Sigmoid colon (tissue), 7 donors: Measurements from ENCODE around the gene TEC. TPM values are rescaled to one million over a fixed set of nuclear protein-coding genes. Genes with fewer than 3 reads are reported as not detected.

Experiments used
- DNase-seq: peaks from one replicate; pipeline ENCODE4 v3.0.0-alpha.2; 2019
- H3K27ac ChIP-seq, 4 donors: fragments of 200-600 bp; sonication (generic); one replicate each; pipeline ENCODE4 v1.5.1; 2016 to 2019; ENCODE audit warnings: mild to moderate bottlenecking in 1 of 4
- H3K27me3 ChIP-seq, 3 donors: fragments of 200-600 bp; sonication (generic); one replicate each; pipeline ENCODE4 v1.5.1; 2019; ENCODE audit warnings: mild to moderate bottlenecking in 1 of 3
- H3K36me3 ChIP-seq, 4 donors: fragments of 200-600 bp; sonication (generic); one replicate each; pipeline ENCODE4 v1.5.1; 2016 to 2019
- H3K4me1 ChIP-seq, 4 donors: fragments of 200-600 bp; sonication (generic); one replicate each; pipeline ENCODE4 v1.5.1; 2017 to 2019
- H3K4me3 ChIP-seq, 4 donors: fragments of 200-600 bp; sonication (generic); one replicate each; pipeline ENCODE4 v1.5.1; 2017 to 2019; ENCODE audit warnings: mild to moderate bottlenecking in 2 of 4, moderate library complexity in 1 of 4
- H3K9me3 ChIP-seq, 4 donors: fragments of 200-600 bp in 3 of 4; sonication (generic) in 3 of 4; one replicate each; pipeline versions ENCODE4 v1.5.1 to v1.6.1; 2013 to 2019
- EP300 ChIP-seq, 4 donors: sonication (generic); formaldehyde crosslinking; IDR thresholded peaks; one replicate each; pipeline ENCODE4 v1.6.1; 2017; ENCODE audit warnings: antibody characterized with exemption in 4 of 4
- POLR2A ChIP-seq, 2 donors: fragments of 450-650 bp; IDR thresholded peaks; one replicate each; pipeline ENCODE4 v1.6.1; 2016; ENCODE audit warnings: antibody characterized with exemption in 2 of 2, mild to moderate bottlenecking in 2 of 2, moderate library complexity in 2 of 2
- POLR2AphosphoS5 ChIP-seq, 4 donors: sonication (generic); formaldehyde crosslinking; IDR thresholded peaks; one replicate each; pipeline ENCODE4 v1.6.1; 2017; ENCODE audit warnings: antibody characterized with exemption in 4 of 4
- WGBS, 2 donors: extraction: QIAGEN DNeasy Blood & Tissue Kit; methylation state at CpG; one replicate each; pipeline ENCODE4 v1.1.7; 2013; 5-methylcytosine and 5-hydroxymethylcytosine counted together
- intact Hi-C: fragments of 100-400 bp; cut with DNase I; formaldehyde crosslinking; loops from one replicate; pipeline ENCODE4 v1.15.1; 2023
- polyA plus RNA-seq, 3 donors: library from polyadenylated mRNA; stranded (reverse); fragments of 200-250 nt; gene quantifications; one replicate each; pipeline ENCODE4 v1.2.3, GENCODE V29; 2013
- small RNA-seq, 3 donors: library from RNA; depleted of rRNA; stranded (forward); fragments of <200 nt; gene quantifications; one replicate each; pipeline ENCODE3, GENCODE V24; 2016
- total RNA-seq, 4 donors: library from RNA; depleted of rRNA; stranded (reverse); fragments of >200 nt; gene quantifications; one replicate each; pipeline ENCODE4 v1.1.0, GENCODE V29; 2016
- TF ChIP-seq, protein P1 (sequence below), 4 experiments: fragments of 450-650 bp in 3 of 4; fragments of 200-600 bp in 1 of 4; IDR thresholded peaks; one replicate each; pipeline ENCODE4 v1.5.1; 2016 to 2019; ENCODE audit warnings: antibody characterized with exemption in 4 of 4, mild to moderate bottlenecking in 3 of 4, moderate library complexity in 2 of 4
- donor health status: healthy with polysubstance abuse.
- donor health status: Bipolar disorder and iron deficiency.
- donor health status: healthy.

Gene TEC
- total and polyA plus RNA-seq, 7 donors = 1.1 to 5.3 (median 2.0) TPM

GRCh38 chr4:48085821-48086589 is 183.6 kb downstream of the TEC start:
- Histone ChIP-seq H3K4me1 (no peaks in the 10 kb centered on the region), H3K36me3 (no peaks in the 10 kb centered on the region), H3K9me3 (no peaks in the 10 kb centered on the region), H3K4me3 (no peak overlapping the region), H3K27ac (no peak overlapping the region), H3K27me3 (no peaks in the 10 kb centered on the region)
- 64 to 66% methylated on average over 8 of the region's 8 CpGs for WGBS, 2 donors
- no peak for DNase-seq
- TF ChIP-seq EP300 (IDR thresholded peaks at IDR 0.05) (no peak), POLR2A (IDR thresholded peaks at IDR 0.05) (no peak), POLR2AphosphoS5 (IDR thresholded peaks at IDR 0.05) (no peak)
- TF ChIP-seq, protein P1, sequence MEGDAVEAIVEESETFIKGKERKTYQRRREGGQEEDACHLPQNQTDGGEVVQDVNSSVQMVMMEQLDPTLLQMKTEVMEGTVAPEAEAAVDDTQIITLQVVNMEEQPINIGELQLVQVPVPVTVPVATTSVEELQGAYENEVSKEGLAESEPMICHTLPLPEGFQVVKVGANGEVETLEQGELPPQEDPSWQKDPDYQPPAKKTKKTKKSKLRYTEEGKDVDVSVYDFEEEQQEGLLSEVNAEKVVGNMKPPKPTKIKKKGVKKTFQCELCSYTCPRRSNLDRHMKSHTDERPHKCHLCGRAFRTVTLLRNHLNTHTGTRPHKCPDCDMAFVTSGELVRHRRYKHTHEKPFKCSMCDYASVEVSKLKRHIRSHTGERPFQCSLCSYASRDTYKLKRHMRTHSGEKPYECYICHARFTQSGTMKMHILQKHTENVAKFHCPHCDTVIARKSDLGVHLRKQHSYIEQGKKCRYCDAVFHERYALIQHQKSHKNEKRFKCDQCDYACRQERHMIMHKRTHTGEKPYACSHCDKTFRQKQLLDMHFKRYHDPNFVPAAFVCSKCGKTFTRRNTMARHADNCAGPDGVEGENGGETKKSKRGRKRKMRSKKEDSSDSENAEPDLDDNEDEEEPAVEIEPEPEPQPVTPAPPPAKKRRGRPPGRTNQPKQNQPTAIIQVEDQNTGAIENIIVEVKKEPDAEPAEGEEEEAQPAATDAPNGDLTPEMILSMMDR (IDR thresholded peaks at IDR 0.05) = no peak
- intact Hi-C loops = loop anchor here (1.0 to 5.0 kb wide), 2 partner anchors 69 to 83 kb away; partner anchors contain the start of genes CNGA1 and NIPAL1

Small RNAs within 50 kb of the gene (small RNA-seq; reads per million reads assigned to genes)
- gene RF00019 (0 reads per million in 3 donors), gene RF00026 (0 reads per million in 3 donors), gene RNU6-838P (0 reads per million in 3 donors)

Other genes starting within 250 kb of the TEC start
- 1 to 10 TPM in 1 of 4 donors, under 1 TPM in 3; 0.55 to 1.1 (median 0.85) TPM for gene TXK, start 135.6 kb downstream of the TEC start, total RNA-seq
- 1 to 10 TPM in 1 of 3 donors, not detected in 2; 7.5 TPM for gene TXK, start 135.6 kb downstream of the TEC start, polyA plus RNA-seq
- gene SLAIN2, start 71.7 kb upstream of the TEC start, total RNA-seq = 100 to 1,000 TPM in 3 of 4 donors, 10 to 100 TPM in 1; 95.9 to 167 (median 112) TPM
- 10 to 100 TPM; 25.6 to 48.0 (median 33.5) TPM for gene SLAIN2, start 71.7 kb upstream of the TEC start, polyA plus RNA-seq
- gene SLC10A4, start 213.5 kb upstream of the TEC start, total RNA-seq = 1 to 10 TPM in 3 of 4 donors, under 1 TPM in 1; 0.99 to 3.0 (median 2.6) TPM
- gene SLC10A4, start 213.5 kb upstream of the TEC start, polyA plus RNA-seq = under 1 TPM in 1 of 3 donors, not detected in 2; 0.73 TPM
- not detected for gene ZAR1, start 220.4 kb upstream of the TEC start, total RNA-seq
- gene ZAR1, start 220.4 kb upstream of the TEC start, polyA plus RNA-seq = not detected